Stimulated activated CD8-positive, alpha-beta memory T cell treated with anti-CD3 and anti-CD28 coated beads, Interleukin-7, amount 100 ng/mL, for 1 hour (primary cell): Measurements from ENCODE around the gene RNF38.
"Not testable (repeated sequence)": the region's sequence is repeated elsewhere in the genome, so short reads cannot be mapped to it uniquely, and the experiment has no call there.

ENCODE experiments used
- DNase-seq, 2 donors: peaks; one replicate each; pipeline ENCODE4 v3.0.0-alpha.2; 2020; ENCODE audit warnings: low read depth in 2 of 2

The RNF38 gene

GRCh38 chr9:36407122-36407723 is 7.2 kb upstream of the RNF38 start:
- DNase-seq, result peak; percentile 29 to 39

GRCh38 chr9:36402536-36402935 is 2.5 kb upstream of the RNF38 start:
- DNase-seq, result no peak

DNA sequence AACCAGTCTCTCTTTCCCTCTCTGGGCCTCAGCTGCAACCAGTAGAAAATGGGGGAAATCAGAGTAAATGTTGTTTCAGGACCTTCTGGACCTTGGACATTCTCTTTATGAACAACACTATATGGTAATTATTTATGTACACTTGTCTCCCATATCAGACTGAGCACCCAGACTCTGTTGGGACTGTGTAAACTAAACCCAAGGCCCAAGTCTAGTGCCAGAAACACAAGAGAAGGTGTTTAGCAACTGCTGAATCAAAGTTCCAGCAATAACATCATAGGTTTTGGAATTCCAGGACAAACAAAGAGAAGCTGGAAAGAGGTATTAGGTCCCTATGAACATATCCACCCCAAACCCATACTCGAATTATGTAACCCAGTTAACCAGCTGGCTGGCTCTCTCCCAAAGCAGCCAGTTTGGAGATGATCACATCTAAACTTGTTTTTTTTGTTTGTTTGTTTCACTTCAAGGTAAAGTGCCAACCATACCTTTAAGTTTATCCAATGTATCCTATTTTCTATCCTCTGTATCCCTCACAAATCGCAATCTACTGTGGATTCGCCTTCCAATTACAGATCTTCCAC is 1.9 kb upstream of the RNF38 start:
- DNase-seq, result no peak

DNA sequence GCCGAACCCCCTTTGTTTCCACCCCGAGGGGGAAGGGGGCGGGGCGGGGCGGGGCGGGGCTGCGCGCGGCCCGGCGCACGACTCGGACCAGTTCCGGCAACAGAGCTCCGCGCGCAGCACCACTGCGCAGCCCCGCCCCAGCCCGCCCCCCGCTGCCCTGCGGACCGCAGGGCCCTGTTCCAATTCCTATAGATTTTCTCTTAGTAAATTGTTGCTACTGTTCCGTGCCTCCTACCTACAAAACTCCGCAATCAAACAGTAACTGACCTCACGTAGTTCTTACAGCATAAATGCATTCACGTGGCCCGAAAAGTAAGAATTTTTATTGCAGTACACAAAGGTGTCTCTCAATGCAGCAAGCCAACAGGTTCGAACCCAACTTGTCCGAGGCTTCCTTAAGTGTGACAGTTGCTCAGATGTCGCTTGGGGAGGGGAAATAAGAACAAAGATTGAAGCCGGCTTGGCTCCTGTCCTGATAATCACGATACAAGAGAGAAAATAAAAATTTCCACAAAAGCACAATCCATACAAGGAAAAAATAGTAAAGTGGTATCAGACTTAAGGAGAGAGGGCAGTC is 1.2 kb upstream of the RNF38 start:
- no peak for DNase-seq

- peak; percentile 87 to 88 for DNase-seq
These were observed 479 bp upstream of the RNF38 start for GRCh38 chr9:36400332-36401163.

- DNase-seq, result no peak
These were observed 1.3 kb downstream of the RNF38 start for GRCh38 chr9:36398745-36399144.

- DNase-seq, result no peak
These were observed 3.1 kb downstream of the RNF38 start for GRCh38 chr9:36396985-36397384.

GRCh38 chr9:36392489-36392888 is 7.6 kb downstream of the RNF38 start:
- no peak for DNase-seq

DNA sequence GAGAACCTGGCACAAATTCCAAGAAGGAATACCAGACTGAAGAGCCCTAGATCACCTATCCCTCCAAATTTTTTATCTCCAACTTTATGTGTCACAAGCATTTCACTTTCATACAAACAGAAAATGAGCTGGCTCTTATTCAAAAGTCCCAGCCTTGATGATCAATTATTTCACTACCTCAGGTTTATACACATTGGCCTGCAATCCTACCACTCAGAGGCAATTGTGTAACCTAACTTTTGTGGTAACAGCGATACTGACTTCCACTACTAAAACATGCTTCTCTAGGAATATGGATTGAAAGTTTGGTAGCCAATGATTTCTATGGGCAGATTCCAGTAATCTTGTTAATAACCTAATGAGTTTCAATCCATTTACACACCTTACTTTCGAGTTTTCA is 10.5 kb downstream of the RNF38 start:
- no peak for DNase-seq

GRCh38 chr9:36386396-36386965 is 13.6 kb downstream of the RNF38 start:
- not testable (repeated sequence) for DNase-seq

GRCh38 chr9:36382484-36382883 is 17.6 kb downstream of the RNF38 start:
- no peak for DNase-seq

GRCh38 chr9:36364577-36364976 is 35.5 kb downstream of the RNF38 start:
- no peak for DNase-seq

DNA sequence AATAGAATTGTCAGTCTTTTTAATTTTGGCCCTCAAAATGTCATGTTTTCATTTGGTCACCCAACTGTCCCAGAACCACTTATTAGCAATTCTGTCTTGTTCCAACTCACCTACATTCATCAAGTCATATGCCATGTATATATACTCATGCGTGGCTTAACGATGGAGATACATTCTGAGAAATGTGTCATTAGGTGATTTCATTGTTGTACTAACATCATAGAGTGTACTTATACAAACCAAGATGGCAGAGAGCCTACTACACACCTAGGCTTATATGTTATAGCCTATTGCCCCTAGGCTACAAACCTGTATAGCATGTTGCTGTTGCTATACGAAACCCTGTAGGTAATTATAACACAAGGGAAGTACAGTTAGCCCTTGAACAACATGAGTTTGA is 36.6 kb downstream of the RNF38 start:
- no peak for DNase-seq

DNA sequence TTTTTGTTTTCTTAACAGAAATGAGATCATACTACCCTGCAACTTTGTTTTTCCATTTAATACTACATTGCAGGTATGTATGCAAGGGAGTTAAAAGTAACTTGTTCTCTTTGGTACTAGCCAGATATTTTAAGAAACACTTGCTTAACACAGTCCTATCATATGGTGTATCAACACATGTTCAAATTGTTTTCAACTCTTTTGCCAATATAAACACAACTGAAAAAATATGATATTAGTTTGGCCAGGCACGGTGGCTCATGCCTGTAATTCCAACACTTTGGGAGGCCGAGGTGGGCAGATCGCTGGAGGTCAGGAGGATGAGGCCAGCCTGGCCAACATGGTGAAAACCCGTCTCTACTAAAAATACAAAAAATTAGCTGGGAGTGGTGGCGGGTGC is 41.6 kb downstream of the RNF38 start:
- no peak for DNase-seq

DNA sequence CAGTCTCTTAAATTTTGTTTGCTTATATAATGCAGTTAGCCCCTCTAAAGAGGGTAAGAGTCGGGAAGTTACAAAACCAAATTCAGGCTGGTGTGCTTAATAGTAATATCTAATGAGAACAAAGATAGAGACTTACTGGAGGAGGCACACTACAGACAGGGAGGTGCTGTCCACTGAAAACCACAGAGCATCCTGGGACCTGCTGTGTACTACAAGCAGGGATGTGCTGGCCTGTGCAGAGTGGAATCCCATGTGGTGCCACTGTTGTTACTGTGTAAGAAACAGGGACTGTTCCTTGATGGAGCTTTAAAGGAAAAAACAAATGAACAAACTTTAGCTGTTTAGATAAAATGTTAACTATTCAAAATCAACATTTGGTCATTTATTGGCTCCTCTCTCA is 42.4 kb downstream of the RNF38 start:
- no peak for DNase-seq

- no peak for DNase-seq
These were observed 53.5 kb downstream of the RNF38 start for GRCh38 chr9:36346569-36346968.

- no peak for DNase-seq
These were observed 54.8 kb downstream of the RNF38 start for GRCh38 chr9:36345103-36345846.

DNA sequence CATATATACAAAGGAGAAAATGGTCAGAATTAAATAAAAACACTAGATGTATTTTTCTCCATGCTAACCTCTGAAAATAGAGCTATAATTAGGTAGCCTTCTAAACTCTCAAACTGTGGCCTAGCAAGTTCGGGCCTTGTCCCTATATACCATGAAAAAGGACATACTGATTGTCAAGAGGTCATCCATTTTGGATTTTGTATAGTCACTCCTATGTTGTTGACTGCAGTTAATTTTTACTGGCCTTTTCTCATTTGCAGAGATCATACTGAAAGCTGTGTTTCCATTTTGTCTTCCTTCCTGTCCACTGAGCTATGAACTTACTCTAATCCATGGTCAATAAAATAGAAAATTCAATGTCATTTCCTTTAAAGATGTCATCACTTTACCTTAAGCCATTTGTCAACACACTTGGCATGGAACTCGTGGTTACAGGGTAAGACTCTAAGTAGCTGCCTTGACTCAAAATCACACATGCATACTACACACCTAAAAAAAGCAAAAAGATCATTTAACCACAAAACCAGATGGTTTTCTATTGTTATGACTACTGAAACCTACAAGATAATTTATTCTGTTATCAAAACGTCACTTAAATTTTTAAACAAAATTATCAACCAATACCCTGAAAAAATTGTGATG is 58.0 kb downstream of the RNF38 start:
- no peak for DNase-seq

DNA sequence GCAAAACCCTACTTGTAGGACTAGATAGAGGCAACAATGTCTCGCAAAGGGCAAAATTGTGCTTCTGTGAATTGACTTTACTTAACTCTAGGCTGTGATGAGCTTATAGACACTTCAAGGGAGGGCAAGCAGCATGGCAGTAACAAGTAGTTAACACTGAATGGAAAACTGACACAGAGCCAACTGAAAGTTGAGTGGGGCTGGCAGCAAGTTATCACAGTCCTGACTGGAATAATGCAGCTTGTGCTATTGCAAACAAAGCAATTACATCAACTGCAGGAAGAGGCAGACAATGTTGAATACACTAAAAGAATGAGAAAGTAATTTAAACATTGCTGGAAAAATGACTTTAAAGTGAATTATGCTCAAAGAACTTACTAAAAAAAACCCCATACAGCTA is 62.2 kb downstream of the RNF38 start:
- no peak for DNase-seq

GRCh38 chr9:36337002-36337401 is 63.1 kb downstream of the RNF38 start:
- no peak for DNase-seq
